LoVo (cell line): ENCODE data around the gene LYRM1.
A peak's percentile ranks its signal among the peaks of the same experiment; 100 is the strongest.
"Not testable (repeated sequence)": the region's sequence is repeated elsewhere in the genome, so short reads cannot be mapped to it uniquely, and the experiment has no call there.

Experiments used
- DNase-seq: peaks from one replicate; pipeline ENCODE4 v3.0.0-alpha.2; 2016; ENCODE audit warnings: low spot score

LYRM1 gene

GRCh38 chr16:20900299-20901067 is at the start of gene LYRM1, which contains the start of gene DCUN1D3:
LYRM1 (plus strand) TSS chr16:20900771; CDS start chr16:20915556, 14,785 bp downstream.
DCUN1D3 (minus strand) TSS chr16:20900358; CDS start chr16:20862538, 37,820 bp downstream.
- peak; percentile 97 for DNase-seq

GRCh38 chr16:20850981-20851380 is 49.6 kb upstream of the LYRM1 start:
- DNase-seq, result no peak

- DNase-seq, result peak; percentile 43
Measured at GRCh38 chr16:20851601-20852000, 49.0 kb upstream of the LYRM1 start.

GRCh38 chr16:20853143-20853542 is 47.4 kb upstream of the LYRM1 start:
- no peak for DNase-seq

- no peak for DNase-seq
Measured at GRCh38 chr16:20853981-20854620, 46.5 kb upstream of the LYRM1 start.

GRCh38 chr16:20854963-20855362 is 45.6 kb upstream of the LYRM1 start:
- no peak for DNase-seq

- DNase-seq, result no peak
Measured at GRCh38 chr16:20857281-20857680, 43.3 kb upstream of the LYRM1 start.

- no peak for DNase-seq
Measured at GRCh38 chr16:20859229-20859628, 41.3 kb upstream of the LYRM1 start.

GRCh38 chr16:20859699-20860098 is 40.9 kb upstream of the LYRM1 start:
- no peak for DNase-seq

GRCh38 chr16:20860361-20860760 is 40.2 kb upstream of the LYRM1 start:
- no peak for DNase-seq

GRCh38 chr16:20860995-20861394 is 39.6 kb upstream of the LYRM1 start:
- not testable (repeated sequence) for DNase-seq

- no peak for DNase-seq
Measured at GRCh38 chr16:20862162-20862960, 38.2 kb upstream of the LYRM1 start.

GRCh38 chr16:20864376-20864775 is 36.2 kb upstream of the LYRM1 start:
- not testable (repeated sequence) for DNase-seq

GRCh38 chr16:20865420-20866131 is 35.0 kb upstream of the LYRM1 start:
- peak; percentile 82 for DNase-seq

- DNase-seq, result peak; percentile 89
Measured at GRCh38 chr16:20866145-20866772, 34.3 kb upstream of the LYRM1 start.

GRCh38 chr16:20866801-20867200 is 33.8 kb upstream of the LYRM1 start:
- no peak for DNase-seq

GRCh38 chr16:20867585-20867984 is 33.0 kb upstream of the LYRM1 start:
- DNase-seq, result no peak

- DNase-seq, result peak; percentile 61
Measured at GRCh38 chr16:20868890-20869289, 31.7 kb upstream of the LYRM1 start.

GRCh38 chr16:20870122-20870820 is 30.3 kb upstream of the LYRM1 start:
- no peak for DNase-seq

GRCh38 chr16:20871258-20871657 is 29.3 kb upstream of the LYRM1 start:
- DNase-seq, result no peak
